ENCODE results near the gene CPT2. TPM values are rescaled to one million over a fixed set of nuclear protein-coding genes. Genes with fewer than 3 reads are reported as not detected.
"Not testable (repeated sequence)": the region's sequence is repeated elsewhere in the genome, so short reads cannot be mapped to it uniquely, and the experiment has no call there.

The CPT2 gene
- total and polyA plus RNA-seq, 9 of the 15 experiments (the other 6 are each of a cell fraction or from before 2014, with no cell fraction given) = 7.6 to 25.1 (median 16.8) TPM

DNA sequence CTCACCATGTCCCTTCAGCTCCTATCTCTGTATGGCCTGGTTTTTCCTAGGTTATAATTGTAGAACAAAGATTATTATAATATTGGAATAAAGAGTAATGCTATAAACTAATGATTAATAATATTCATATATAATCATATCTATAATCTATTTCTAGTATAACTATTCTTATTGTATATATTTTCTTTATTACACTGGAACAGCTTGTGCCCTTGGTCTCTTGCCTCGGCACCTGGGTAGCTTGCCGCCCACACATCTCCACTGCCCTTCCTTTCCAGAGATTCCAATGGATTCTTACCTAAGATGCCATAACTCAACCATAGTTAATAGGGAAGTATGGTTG is 10.7 kb upstream of the CPT2 start:
- H3K27me3 ChIP-seq (ENCODE audit: control insufficient read depth in 2 of 2, insufficient read depth in 2 of 2, low read length in 2 of 2); H3K27ac ChIP-seq (ENCODE audit: extremely low read depth, low read depth, low read length); H4K20me1 ChIP-seq (replicated peaks; ENCODE audit: control insufficient read depth, insufficient read depth, low read length); H3K9me3 ChIP-seq (replicated peaks; ENCODE audit: control insufficient read depth, insufficient read depth, low read depth, low read length); ATAC-seq; BruUV-seq (replicated peaks); H3K9ac ChIP-seq (ENCODE audit: insufficient read depth in 1 of 2, low read depth in 2 of 2, low read length in 2 of 2); H2AFZ ChIP-seq (ENCODE audit: low read depth, low read length); H3K79me2 ChIP-seq (ENCODE audit: control insufficient read depth, insufficient read depth, low read length); H3K36me3 ChIP-seq (ENCODE audit: control insufficient read depth, insufficient read depth, low read length); DNase-seq (ENCODE audit: extremely low read depth in 1 of 4, low spot score in 3 of 4); CTCF ChIA-PET (ENCODE audit: low intra/inter-chr PET ratio); H3K4me2 ChIP-seq (ENCODE audit: insufficient read depth, low read length); H3K9me1 ChIP-seq (ENCODE audit: control insufficient read depth, insufficient read depth, low read length); FAIRE-seq; H3K4me3 ChIP-seq: not testable (repeated sequence)
- intact Hi-C loops (cut with micrococcal nuclease) (loop anchor here (1.0 to 2.0 kb wide), 2 partner anchors 281 to 485 kb away; no protein-coding TSS in a partner anchor), in situ Hi-C loops (cut with MboI) (loop anchor here (10.0 to 25.0 kb wide), 2 partner anchors 274 to 481 kb away; partner anchors contain the start of gene ECHDC2)
- POLR2A ChIA-PET = interaction anchor here (0.7 to 1.6 kb wide), 3 partner anchors 10 to 12 kb away, joined by 3 to 10 read pairs (median 3); no protein-coding TSS in a partner anchor
- WGBS (ENCODE audit: insufficient coverage, low coverage, missing lambda C conversion rate) = 13% methylated on average over 2 of the region's 2 CpGs
- peaks cover 16 to 53% of the 10 kb centered on the region in 2 experiments for H3K4me1 ChIP-seq (replicated peaks in 1 of 2; ENCODE audit: control insufficient read depth in 2 of 2, insufficient read depth in 2 of 2, low read length in 2 of 2)
- TF ChIP-seq, protein P1, sequence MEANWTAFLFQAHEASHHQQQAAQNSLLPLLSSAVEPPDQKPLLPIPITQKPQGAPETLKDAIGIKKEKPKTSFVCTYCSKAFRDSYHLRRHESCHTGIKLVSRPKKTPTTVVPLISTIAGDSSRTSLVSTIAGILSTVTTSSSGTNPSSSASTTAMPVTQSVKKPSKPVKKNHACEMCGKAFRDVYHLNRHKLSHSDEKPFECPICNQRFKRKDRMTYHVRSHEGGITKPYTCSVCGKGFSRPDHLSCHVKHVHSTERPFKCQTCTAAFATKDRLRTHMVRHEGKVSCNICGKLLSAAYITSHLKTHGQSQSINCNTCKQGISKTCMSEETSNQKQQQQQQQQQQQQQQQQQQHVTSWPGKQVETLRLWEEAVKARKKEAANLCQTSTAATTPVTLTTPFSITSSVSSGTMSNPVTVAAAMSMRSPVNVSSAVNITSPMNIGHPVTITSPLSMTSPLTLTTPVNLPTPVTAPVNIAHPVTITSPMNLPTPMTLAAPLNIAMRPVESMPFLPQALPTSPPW (CRISPR knock-in tag; IDR thresholded peaks at IDR 0.05) = peak; percentile 6; the same call in 1 of the 2 replicates

DNA sequence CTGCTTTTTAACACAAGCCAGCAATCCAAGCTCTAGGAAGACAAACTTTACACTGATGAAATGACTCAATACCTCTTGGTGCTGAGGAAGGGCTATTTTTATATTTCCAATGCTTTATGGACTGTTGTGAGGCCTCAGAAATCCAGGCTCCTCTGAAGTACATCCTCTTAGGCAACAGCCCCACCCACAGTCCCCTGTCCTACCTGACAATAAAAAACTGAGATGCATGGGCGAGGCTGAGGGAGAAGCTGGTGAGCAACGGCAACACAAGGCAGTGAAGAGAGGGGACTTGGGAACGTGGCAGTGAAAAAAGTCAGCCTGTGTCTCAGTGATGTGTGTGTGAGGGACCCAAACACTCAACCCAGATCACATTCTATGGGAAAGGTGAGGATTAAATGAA is 10.1 kb upstream of the CPT2 start:
- BruUV-seq (replicated peaks) = no TSS peak
- H4K20me1 ChIP-seq (replicated peaks; ENCODE audit: control insufficient read depth, insufficient read depth, low read length) = no peaks in the 10 kb centered on the region
- H3K4me2 ChIP-seq (ENCODE audit: insufficient read depth, low read length) = no peak overlapping the region
- no peak for TF ChIP-seq NR1H2 (CRISPR knock-in tag; IDR thresholded peaks at IDR 0.05)
- TF ChIP-seq KAT2B (IDR thresholded peaks at IDR 0.05; ENCODE audit: low read depth, low read length) = no peak
- TF ChIP-seq RAD21 (CRISPR knock-in tag; conservative IDR thresholded peaks at IDR 0.05 in 1 of 2, IDR thresholded peaks at IDR 0.05 in 1 of 2) = 0 out of 4 replicates have a peak, but pooled peaks of 1 of the 2 experiments have one; percentile 7
- WGBS (ENCODE audit: insufficient coverage, low coverage, missing lambda C conversion rate) = 20% methylated on average over 3 of the region's 3 CpGs
- ChIA-PET CTCF (ENCODE audit: low intra/inter-chr PET ratio) (no interaction called here), POLR2A (interaction anchor here (1.6 kb wide), 1 partner anchor 9 kb away, joined by 10 read pairs; no protein-coding TSS in a partner anchor)
- DNase-seq (ENCODE audit: extremely low read depth in 1 of 4, low spot score in 3 of 4) (no peak), ATAC-seq (no peak), FAIRE-seq (no peak)
- in situ Hi-C loops (cut with MboI) = loop anchor here (10.0 to 25.0 kb wide), 2 partner anchors 274 to 482 kb away; partner anchors contain the start of gene ECHDC2
- no peaks in the 10 kb centered on the region for H3K9me1 ChIP-seq (ENCODE audit: control insufficient read depth, insufficient read depth, low read length)
- no peaks in the 10 kb centered on the region for H3K9me3 ChIP-seq (replicated peaks; ENCODE audit: control insufficient read depth, insufficient read depth, low read depth, low read length)
- 0 out of 5 replicates have a peak, but pooled peaks cover 0 to under 1% of the 10 kb centered on the region in 2 experiments for H3K27me3 ChIP-seq (ENCODE audit: control insufficient read depth in 2 of 2, insufficient read depth in 2 of 2, low read length in 2 of 2)
- H3K9ac ChIP-seq (ENCODE audit: insufficient read depth in 1 of 2, low read depth in 2 of 2, low read length in 2 of 2) = no peak overlapping the region
- no peaks in the 10 kb centered on the region for H3K36me3 ChIP-seq (ENCODE audit: control insufficient read depth, insufficient read depth, low read length)
- H3K27ac ChIP-seq (ENCODE audit: extremely low read depth, low read depth, low read length) = no peak overlapping the region
- no peak overlapping the region for H2AFZ ChIP-seq (ENCODE audit: low read depth, low read length)
- H3K4me1 ChIP-seq (replicated peaks in 1 of 2; ENCODE audit: control insufficient read depth in 2 of 2, insufficient read depth in 2 of 2, low read length in 2 of 2) = peaks cover 16 to 53% of the 10 kb centered on the region in 2 experiments
- H3K79me2 ChIP-seq (ENCODE audit: control insufficient read depth, insufficient read depth, low read length) = no peaks in the 10 kb centered on the region
- intact Hi-C loops (cut with micrococcal nuclease) = no loop called here
- H3K4me3 ChIP-seq = no peak overlapping the region
